K562 (cell line): ENCODE data around the gene TMEM117. TPM values are rescaled to one million over a fixed set of nuclear protein-coding genes. Genes with fewer than 3 reads are reported as not detected.

Experiments used
- ATAC-seq: fragments of 200-7000 bp; cut with Tn5 transposase; 3 replicates; pipeline ENCODE4 v1.9.1; 2020; ENCODE audit warnings: moderate library complexity
- BruUV-seq: library from RNA; stranded (reverse); fragments of 400-500 nt; replicated peaks from 2 replicates; lab custom pipeline; 2021; lab: Mats Ljungman, UMichigan
- CTCF ChIA-PET: fragments of 300-600 bp; formaldehyde crosslinking; extraction: SDS; loops from one replicate; lab custom pipeline; 2021; ENCODE audit warnings: low intra/inter-chr PET ratio; lab: Yijun Ruan, JAX
- POLR2A ChIA-PET: fragments of 300-600, 350-650 bp; sonication (Branson Sonifier 250); formaldehyde crosslinking; extraction: SDS; loops from one replicate; lab custom pipeline; 2021; ENCODE audit warnings: antibody characterized with exemption, inconsistent platforms; lab: Yijun Ruan, JAX
- DNase-seq, 4 experiments: peaks; one replicate each; pipeline versions ENCODE4 v3.0.0 to v3.0.0-alpha.2; 2011 to 2018; ENCODE audit warnings: low spot score in 3 of 4, mixed read lengths in 3 of 4; ENCODE audit errors: extremely low read depth in 1 of 4
- FAIRE-seq: peaks from 2 replicates; lab custom pipeline; 2011; peaks lifted over from hg19 to GRCh38; lab: Jason Lieb, UNC
- H2AFZ ChIP-seq: 2 replicates; pipeline ENCODE4 v1.6.0; 2011; ENCODE audit warnings: low read depth, low read length, control low read depth, inconsistent platforms
- H3K27ac ChIP-seq: fragments of 200-600 bp; 3 replicates; pipeline ENCODE4 v1.8.0; 2011; ENCODE audit warnings: low read depth, mild to moderate bottlenecking, control low read depth, inconsistent platforms, low read length, moderate library complexity, mixed read lengths; ENCODE audit errors: extremely low read depth
- H3K27me3 ChIP-seq, 2 experiments: fragments of 300-600 bp in 1 of 2; 2 replicates in 1 of 2; 3 replicates in 1 of 2; pipeline versions ENCODE4 v1.6.0 to v1.8.0; 2011; ENCODE audit warnings: inconsistent platforms in 2 of 2, low read length in 2 of 2, mild to moderate bottlenecking in 1 of 2, mixed read lengths in 1 of 2, moderate library complexity in 1 of 2; ENCODE audit not compliant: control insufficient read depth in 2 of 2, insufficient read depth in 2 of 2
- H3K36me3 ChIP-seq: fragments of 300-600 bp; 3 replicates; pipeline ENCODE4 v1.8.0; 2011; ENCODE audit warnings: mild to moderate bottlenecking, low read length, inconsistent platforms; ENCODE audit not compliant: control insufficient read depth, insufficient read depth
- H3K4me1 ChIP-seq, 2 experiments: fragments of 200-600 bp in 1 of 2; replicated peaks in 1 of 2; 2 replicates in 1 of 2; 3 replicates in 1 of 2; pipeline versions ENCODE4 v1.5.1 to v1.8.0; 2011; ENCODE audit warnings: inconsistent platforms in 2 of 2, low read length in 2 of 2, mild to moderate bottlenecking in 1 of 2, mixed read lengths in 1 of 2, moderate library complexity in 1 of 2; ENCODE audit not compliant: control insufficient read depth in 2 of 2, insufficient read depth in 2 of 2
- H3K4me2 ChIP-seq: 2 replicates; pipeline ENCODE4 v1.6.1; 2011; ENCODE audit warnings: low read length, control low read depth, inconsistent platforms, mixed read lengths; ENCODE audit not compliant: insufficient read depth
- H3K4me3 ChIP-seq: fragments of 200-600 bp; sonication (generic), shearing (Covaris generic); 2 replicates; pipeline ENCODE4 v1.5.1; 2016; ENCODE audit warnings: control low read depth, inconsistent platforms
- H3K79me2 ChIP-seq: fragments of 200-600 bp; 3 replicates; pipeline ENCODE4 v1.8.0; 2011; ENCODE audit warnings: low read length, inconsistent platforms; ENCODE audit not compliant: control insufficient read depth, insufficient read depth
- H3K9ac ChIP-seq, 2 experiments: 2 replicates each; pipeline versions ENCODE4 v1.6.0 to v1.6.1; 2011; ENCODE audit warnings: low read depth in 2 of 2, low read length in 2 of 2, control low read depth in 1 of 2, inconsistent platforms in 1 of 2, mild to moderate bottlenecking in 1 of 2, mixed read lengths in 1 of 2; ENCODE audit not compliant: insufficient read depth in 1 of 2
- H3K9me1 ChIP-seq: one replicate; pipeline ENCODE4 v1.6.0; 2011; ENCODE audit warnings: inconsistent platforms, mild to moderate bottlenecking, low read length, moderate library complexity; ENCODE audit not compliant: control insufficient read depth, insufficient read depth
- H3K9me3 ChIP-seq: replicated peaks from 2 replicates; pipeline ENCODE4 v1.5.1; 2011; ENCODE audit warnings: low read depth, low read length, inconsistent platforms; ENCODE audit not compliant: control insufficient read depth, insufficient read depth
- H4K20me1 ChIP-seq: replicated peaks from 2 replicates; pipeline ENCODE4 v1.6.1; 2011; ENCODE audit warnings: low read length, inconsistent platforms, mixed read lengths; ENCODE audit not compliant: control insufficient read depth, insufficient read depth
- ATF2 ChIP-seq: sonication (generic); formaldehyde crosslinking; IDR thresholded peaks from 2 replicates; pipeline ENCODE4 v1.8.1; 2022; ENCODE audit warnings: missing genetic modification reagents
- FOXK1 ChIP-seq: sonication (generic); formaldehyde crosslinking; IDR thresholded peaks from 2 replicates; pipeline ENCODE4 v1.8.0; 2022; ENCODE audit warnings: missing genetic modification reagents, mild to moderate bottlenecking, borderline replicate concordance
- HDAC2 ChIP-seq: fragments of 450-650 bp; IDR thresholded peaks from 2 replicates; pipeline ENCODE4 v1.6.1; 2016; ENCODE audit warnings: mild to moderate bottlenecking
- HSF4 ChIP-seq: fragments of 250-450 bp; sonication (Bioruptor Pico); IDR thresholded peaks from 2 replicates; pipeline ENCODE4 v2.1.2; 2022; ENCODE audit warnings: mild to moderate bottlenecking, moderate library complexity, borderline replicate concordance
- JUND ChIP-seq, 2 experiments: IDR thresholded peaks; 2 replicates in 1 of 2; 3 replicates in 1 of 2; pipeline ENCODE4 v1.6.1; 2011; ENCODE audit warnings: borderline replicate concordance in 2 of 2, low read depth in 2 of 2, low read length in 2 of 2, improper control_type of control experiment in 1 of 2, missing biosample characterization in 1 of 2, missing genetic modification characterization in 1 of 2, missing genetic modification reagents in 1 of 2
- NELFE ChIP-seq: IDR thresholded peaks from 2 replicates; pipeline ENCODE4 v1.6.1; 2011; ENCODE audit warnings: mild to moderate bottlenecking; ENCODE audit not compliant: insufficient read depth, insufficient read length
- NFRKB ChIP-seq: fragments of 450-650 bp; IDR thresholded peaks from 2 replicates; pipeline ENCODE4 v1.6.1; 2016; ENCODE audit warnings: low read depth
- PCBP1 ChIP-seq: fragments of 200-400 bp; formaldehyde crosslinking; IDR thresholded peaks from 2 replicates; pipeline ENCODE4 v1.6.1; 2018; ENCODE audit warnings: mild to moderate bottlenecking, low read depth, low read length; ENCODE audit not compliant: poor library complexity, severe bottlenecking
- PRPF4 ChIP-seq: fragments of 200-400 bp; formaldehyde crosslinking; IDR thresholded peaks from one replicate; pipeline ENCODE4 v1.6.1; 2017; ENCODE audit warnings: low read length, low read depth, mild to moderate bottlenecking; ENCODE audit not compliant: insufficient read depth, poor library complexity, severe bottlenecking
- PYGO2 ChIP-seq: fragments of 450-650 bp; IDR thresholded peaks from 2 replicates; pipeline ENCODE4 v1.6.1; 2016; ENCODE audit warnings: mild to moderate bottlenecking, missing genetic modification characterization, moderate library complexity, missing compliant biosample characterization
- SMARCA4 ChIP-seq: fragments of 450-650 bp; IDR thresholded peaks from 2 replicates; pipeline ENCODE4 v1.6.1; 2016
- XRCC3 ChIP-seq: fragments of 450-650 bp; IDR thresholded peaks from 2 replicates; pipeline ENCODE4 v1.6.1; 2017; ENCODE audit warnings: mild to moderate bottlenecking, moderate library complexity
- ZNF253 ChIP-seq: fragments of 250-450 bp; sonication (Bioruptor Pico); conservative IDR thresholded peaks from 2 replicates; pipeline ENCODE4 v1.6.1; 2021; ENCODE audit warnings: mild to moderate bottlenecking
- ZNF436 ChIP-seq: fragments of 250-450, 450-650 bp; sonication (Bioruptor Pico); formaldehyde crosslinking; IDR thresholded peaks from 2 replicates; pipeline ENCODE4 v1.7.0; 2020; ENCODE audit warnings: mild to moderate bottlenecking
- ZNF586 ChIP-seq: fragments of 450-650 bp; formaldehyde crosslinking; conservative IDR thresholded peaks from 2 replicates; pipeline ENCODE4 v1.4.0; 2020; ENCODE audit warnings: mild to moderate bottlenecking, moderate library complexity
- ZNF699 ChIP-seq: fragments of 250-450 bp; sonication (Bioruptor Pico); IDR thresholded peaks from 2 replicates; pipeline ENCODE4 v1.8.0; 2021; ENCODE audit warnings: mild to moderate bottlenecking, moderate library complexity; ENCODE audit not compliant: insufficient replicate concordance
- WGBS: fragments of 100-300 bp; shearing (Covaris generic); methylation state at CpG from one replicate; pipeline ENCODE4 v1.1.6; 2016; ENCODE audit warnings: low coverage, mixed read lengths; ENCODE audit not compliant: insufficient coverage; ENCODE audit errors: missing lambda C conversion rate; 5-methylcytosine and 5-hydroxymethylcytosine counted together
- in situ Hi-C: fragments of 300-500 bp; cut with MboI; formaldehyde crosslinking; loops from 4 replicates; pipeline ENCODE4 v1.15.0; 2018; ENCODE audit warnings: inconsistent platforms, mixed read lengths
- intact Hi-C: fragments of 100-400 bp; cut with micrococcal nuclease; formaldehyde crosslinking; loops from 2 replicates; pipeline ENCODE4 v1.14.2; 2022
- polyA plus RNA-seq, 8 experiments: library from polyadenylated mRNA; depleted of rRNA in 4 of 8; stranded (reverse) in 5 of 8; unstranded in 3 of 8; fragments of >200 nt; fragmentation: Nextera tagmentation in 2 of 8; fragmentation: Illumina TruSeq in 1 of 8; extraction: Ambion mirVana in 2 of 8; extraction: Trizol in 1 of 8; gene quantifications; 2 replicates each; pipeline versions ENCODE4 v1.2.1 to v1.2.3, GENCODE V29; 2011 to 2014; ENCODE audit warnings: inconsistent platforms in 1 of 8, missing spikeins in 1 of 8
- total RNA-seq, 7 experiments: library from RNA; depleted of rRNA in 6 of 7; stranded (reverse); fragments of >200 nt in 6 of 7; fragmentation: Illumina TruSeq in 2 of 7; extraction: Trizol in 2 of 7; gene quantifications; 2 replicates each; pipeline versions ENCODE4 v1.2.1 to v1.2.3, GENCODE V29; 2011 to 2021; ENCODE audit warnings: low replicate concordance in 1 of 7
- TF ChIP-seq, protein P1 (sequence below): fragments of 200-400 bp; formaldehyde crosslinking; IDR thresholded peaks from 2 replicates; pipeline ENCODE4 v1.6.1; 2017; ENCODE audit warnings: mild to moderate bottlenecking, low read depth, low read length, moderate library complexity
- TF ChIP-seq, protein P2 (sequence below): IDR thresholded peaks from 2 replicates; pipeline ENCODE4 v1.6.1; 2012; ENCODE audit warnings: low read depth, low read length, improper control_type of control experiment, borderline replicate concordance

Gene TMEM117
- total and polyA plus RNA-seq, 9 of the 15 experiments (the other 6 are each of a cell fraction or from before 2014, with no cell fraction given): 0.31 to 2.8 (median 1.0) TPM

DNA sequence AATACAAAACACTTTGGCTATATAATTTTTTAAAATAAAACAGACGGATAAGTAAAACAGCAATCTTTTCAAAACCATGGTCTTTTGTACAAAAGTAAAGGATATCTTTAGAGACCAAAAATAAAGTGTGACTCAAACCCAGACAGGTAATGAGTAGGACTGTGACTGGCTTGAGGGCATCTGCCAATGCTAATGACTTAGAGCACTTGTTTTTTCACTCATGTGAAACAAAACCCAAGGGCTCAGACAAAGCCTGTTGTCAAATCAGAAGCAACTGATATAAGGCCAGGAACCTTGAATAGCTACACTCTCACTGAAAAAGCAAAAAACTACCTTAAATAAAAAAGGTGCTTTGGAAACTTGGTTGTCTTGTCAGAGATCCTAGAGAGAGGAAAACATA, 357.4 kb downstream of the TMEM117 start:
- ChIA-PET POLR2A (no interaction called here), CTCF (no interaction called here)
- Histone ChIP-seq H3K36me3 (no peaks in the 10 kb centered on the region), H3K27me3 (no peaks in the 10 kb centered on the region), H3K9ac (no peak overlapping the region), H3K79me2 (no peaks in the 10 kb centered on the region), H2AFZ (no peak overlapping the region), H3K4me1 (no peaks in the 10 kb centered on the region), H3K4me3 (no peak overlapping the region), H3K9me1 (no peaks in the 10 kb centered on the region), H3K27ac (no peak overlapping the region), H3K9me3 (no peaks in the 10 kb centered on the region), H3K4me2 (no peak overlapping the region), H4K20me1 (no peaks in the 10 kb centered on the region)
- BruUV-seq: no TSS peak
- in situ Hi-C loops: no loop called here
- intact Hi-C loops: no loop called here
- no peak for ATAC-seq
- WGBS: 5% methylated on average over 1 of the region's 1 CpG
- no peak for TF ChIP-seq ATF2 (CRISPR knock-in tag)
- TF ChIP-seq NELFE: no peak
- TF ChIP-seq PYGO2 (tag): no peak
- no peak for TF ChIP-seq ZNF586 (CRISPR knock-in tag)
- TF ChIP-seq FOXK1 (CRISPR knock-in tag): no peak
- no peak for TF ChIP-seq HDAC2
- TF ChIP-seq, protein P1, sequence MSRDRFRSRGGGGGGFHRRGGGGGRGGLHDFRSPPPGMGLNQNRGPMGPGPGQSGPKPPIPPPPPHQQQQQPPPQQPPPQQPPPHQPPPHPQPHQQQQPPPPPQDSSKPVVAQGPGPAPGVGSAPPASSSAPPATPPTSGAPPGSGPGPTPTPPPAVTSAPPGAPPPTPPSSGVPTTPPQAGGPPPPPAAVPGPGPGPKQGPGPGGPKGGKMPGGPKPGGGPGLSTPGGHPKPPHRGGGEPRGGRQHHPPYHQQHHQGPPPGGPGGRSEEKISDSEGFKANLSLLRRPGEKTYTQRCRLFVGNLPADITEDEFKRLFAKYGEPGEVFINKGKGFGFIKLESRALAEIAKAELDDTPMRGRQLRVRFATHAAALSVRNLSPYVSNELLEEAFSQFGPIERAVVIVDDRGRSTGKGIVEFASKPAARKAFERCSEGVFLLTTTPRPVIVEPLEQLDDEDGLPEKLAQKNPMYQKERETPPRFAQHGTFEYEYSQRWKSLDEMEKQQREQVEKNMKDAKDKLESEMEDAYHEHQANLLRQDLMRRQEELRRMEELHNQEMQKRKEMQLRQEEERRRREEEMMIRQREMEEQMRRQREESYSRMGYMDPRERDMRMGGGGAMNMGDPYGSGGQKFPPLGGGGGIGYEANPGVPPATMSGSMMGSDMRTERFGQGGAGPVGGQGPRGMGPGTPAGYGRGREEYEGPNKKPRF: no peak
- TF ChIP-seq SMARCA4: no peak
- TF ChIP-seq XRCC3: no peak
- TF ChIP-seq ZNF253 (CRISPR knock-in tag): no peak
- TF ChIP-seq PCBP1: no peak
- TF ChIP-seq PRPF4: no peak
- no peak for TF ChIP-seq ZNF436 (CRISPR knock-in tag)
- TF ChIP-seq JUND (IDR thresholded peaks at IDR 0.05; ENCODE audit: borderline replicate concordance, low read depth, low read length): no peak
- no peak for TF ChIP-seq JUND (tag; IDR thresholded peaks at IDR 0.05; ENCODE audit: borderline replicate concordance, low read depth, low read length)
- TF ChIP-seq HSF4 (CRISPR knock-in tag): no peak
- TF ChIP-seq NFRKB: no peak
- TF ChIP-seq ZNF699 (CRISPR knock-in tag): no peak
- TF ChIP-seq, protein P2, sequence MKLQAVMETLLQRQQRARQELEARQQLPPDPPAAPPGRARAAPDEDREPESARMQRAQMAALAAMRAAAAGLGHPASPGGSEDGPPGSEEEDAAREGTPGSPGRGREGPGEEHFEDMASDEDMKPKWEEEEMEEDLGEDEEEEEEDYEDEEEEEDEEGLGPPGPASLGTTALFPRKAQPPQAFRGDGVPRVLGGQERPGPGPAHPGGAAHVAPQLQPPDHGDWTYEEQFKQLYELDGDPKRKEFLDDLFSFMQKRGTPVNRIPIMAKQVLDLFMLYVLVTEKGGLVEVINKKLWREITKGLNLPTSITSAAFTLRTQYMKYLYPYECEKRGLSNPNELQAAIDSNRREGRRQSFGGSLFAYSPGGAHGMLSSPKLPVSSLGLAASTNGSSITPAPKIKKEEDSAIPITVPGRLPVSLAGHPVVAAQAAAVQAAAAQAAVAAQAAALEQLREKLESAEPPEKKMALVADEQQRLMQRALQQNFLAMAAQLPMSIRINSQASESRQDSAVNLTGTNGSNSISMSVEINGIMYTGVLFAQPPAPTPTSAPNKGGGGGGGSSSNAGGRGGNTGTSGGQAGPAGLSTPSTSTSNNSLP: no peak
- no peak for DNase-seq
- no peak for FAIRE-seq
